ENCODE measurements around the gene LHX6.
A peak's percentile ranks its signal among the peaks of the same experiment; 100 is the strongest.

The LHX6 gene

DNA sequence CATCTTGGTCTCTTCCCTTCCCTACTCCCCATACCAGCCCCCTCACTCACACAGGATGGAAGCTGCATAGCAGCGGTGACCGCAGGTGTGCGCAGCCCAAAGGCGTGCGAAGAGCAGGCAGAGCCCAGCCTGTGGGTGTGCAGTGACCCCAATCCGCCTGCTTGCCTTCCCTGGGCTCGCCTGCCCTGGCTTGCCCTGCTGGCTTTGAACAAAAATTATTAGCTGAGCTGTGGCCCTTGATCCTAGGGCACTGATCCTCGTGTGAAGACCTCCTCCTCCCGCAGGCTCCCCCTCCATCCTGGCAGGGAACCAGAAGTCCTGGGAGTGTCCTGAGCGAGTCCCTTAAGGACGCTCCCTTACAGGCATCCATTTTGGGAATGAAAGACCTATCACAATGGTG lies 37.2 kb downstream of the LHX6 start:
- no peak for DNase-seq (ENCODE audit: low spot score)

DNA sequence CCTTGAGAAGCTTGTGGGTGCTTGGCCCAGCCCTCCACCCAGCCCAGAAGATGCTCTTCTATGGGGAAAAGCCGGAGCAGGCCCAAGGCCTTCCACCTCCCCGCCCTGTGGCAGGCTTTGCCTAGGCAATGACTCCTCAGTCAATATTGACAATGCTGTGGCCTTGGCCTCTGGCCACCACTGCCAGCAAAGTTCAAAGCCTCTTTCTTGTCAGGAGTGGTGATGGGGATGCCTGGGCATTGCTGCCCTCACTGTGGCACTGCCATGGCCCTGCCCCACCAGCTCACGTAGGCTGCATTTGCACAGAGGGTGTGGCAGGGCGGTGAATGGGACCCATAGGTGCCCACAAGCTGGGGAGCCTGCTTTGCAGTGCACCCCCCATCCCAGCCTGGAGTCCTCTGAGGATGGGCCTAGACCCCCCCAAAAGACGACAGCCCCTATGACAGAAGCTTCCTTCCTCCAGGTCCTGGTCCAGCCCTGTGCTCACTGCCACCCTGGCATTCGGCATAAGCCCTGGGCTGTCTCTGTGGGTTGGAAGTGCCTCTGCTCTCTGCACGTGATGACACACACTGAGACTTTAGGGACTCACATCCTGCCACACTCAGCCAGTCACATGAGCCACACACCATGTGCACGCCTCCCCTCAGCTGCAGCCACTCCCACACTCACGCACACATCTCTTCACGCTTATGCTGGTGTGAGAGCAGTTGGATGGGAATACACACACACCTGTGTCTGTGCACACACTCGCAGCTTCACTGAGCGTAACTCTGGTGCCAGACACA lies 38.0 kb downstream of the LHX6 start:
- peak; percentile 73 for DNase-seq (ENCODE audit: low spot score)

DNA sequence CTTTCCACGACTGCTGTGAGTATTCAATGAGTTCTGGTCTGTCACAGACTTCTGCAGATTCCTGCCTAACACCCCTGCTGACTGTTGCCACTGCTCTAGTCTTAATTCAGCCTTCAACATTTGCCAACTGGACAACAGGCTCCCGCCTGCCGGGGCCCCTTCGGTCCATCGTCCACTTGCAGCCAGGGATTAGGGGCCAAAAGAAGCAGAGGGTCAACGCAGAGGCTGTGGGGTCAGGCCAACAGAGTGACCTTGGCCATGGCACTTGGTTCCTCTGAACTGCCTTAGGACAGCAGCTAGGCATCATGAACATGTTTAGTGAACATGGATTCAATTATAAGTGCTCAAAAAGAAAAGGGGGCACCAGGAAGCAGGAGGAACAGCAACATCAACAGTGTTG lies 40.4 kb downstream of the LHX6 start:
- DNase-seq (ENCODE audit: low spot score), result no peak

DNA sequence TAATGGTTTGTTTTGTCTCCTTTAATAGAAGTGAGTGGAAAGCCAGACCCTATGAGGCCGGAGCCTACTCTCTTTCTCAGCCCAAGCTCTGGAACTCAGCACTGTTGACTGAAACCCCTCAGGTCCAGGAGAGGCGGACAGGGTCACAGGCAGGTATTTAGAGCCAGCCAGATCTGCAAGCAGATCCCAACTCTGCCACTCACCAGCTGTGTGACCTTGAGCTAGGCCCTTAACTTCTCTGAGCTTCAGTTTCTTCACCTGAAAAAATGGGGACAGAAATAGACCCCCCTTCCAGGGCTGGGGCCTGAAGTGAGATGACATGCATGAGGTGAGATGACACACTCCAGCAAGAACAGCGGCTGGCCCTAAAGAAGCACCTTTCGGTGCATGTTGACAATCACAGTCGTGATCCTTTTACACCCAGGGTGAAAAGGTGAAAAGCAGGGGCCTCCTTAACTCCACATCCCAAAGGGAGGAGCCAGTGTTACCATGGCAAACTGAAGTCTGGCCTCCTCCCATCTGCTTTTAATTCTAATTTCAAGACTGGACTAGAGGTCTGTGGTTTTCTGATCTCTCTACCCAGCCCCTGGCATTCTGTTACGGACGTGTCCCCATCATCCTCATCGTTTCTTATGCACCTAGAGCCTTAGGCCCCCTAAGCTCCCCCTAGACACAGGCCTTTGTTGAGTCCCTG lies 41.8 kb downstream of the LHX6 start:
- no peak for DNase-seq (ENCODE audit: low spot score)

DNA sequence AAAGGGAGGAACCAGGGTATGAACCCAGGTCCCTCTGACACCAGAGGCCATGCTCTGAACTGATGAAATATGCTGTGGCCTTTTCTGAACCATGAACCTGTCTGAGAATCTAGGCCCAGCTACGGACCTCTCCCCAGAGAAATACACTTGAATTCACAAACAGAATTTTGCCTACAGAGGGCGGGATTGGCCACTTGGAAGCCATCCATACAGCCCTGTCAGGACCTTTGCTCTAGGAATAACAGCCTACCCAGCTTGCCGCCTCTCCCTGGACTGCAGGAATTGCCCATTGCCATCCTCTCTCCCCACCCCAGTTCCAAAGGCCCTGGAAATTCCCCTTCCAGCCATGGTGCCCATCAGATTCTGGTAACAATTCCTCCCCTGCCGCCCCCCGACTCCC lies 42.5 kb downstream of the LHX6 start:
- DNase-seq (ENCODE audit: low spot score), result no peak

DNA sequence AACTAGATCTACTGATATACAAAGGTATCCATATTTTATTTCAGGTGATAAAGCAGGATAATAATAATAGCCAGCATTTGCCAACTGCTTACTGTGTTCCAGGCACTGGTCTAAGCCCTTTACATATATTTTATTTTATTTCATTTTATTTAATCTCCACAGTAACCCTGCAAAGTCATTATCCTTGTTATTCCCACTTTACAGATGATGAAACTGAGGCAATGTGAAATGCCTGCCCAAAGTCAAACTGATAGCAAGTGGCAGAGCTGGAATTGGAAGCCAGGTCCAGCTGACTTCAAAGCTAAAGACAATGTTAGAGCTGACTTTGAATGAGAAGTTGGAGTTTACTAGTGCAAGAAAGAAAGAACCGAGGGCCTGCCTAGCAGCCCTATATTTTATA lies 44.2 kb downstream of the LHX6 start:
- DNase-seq (ENCODE audit: low spot score), result no peak

DNA sequence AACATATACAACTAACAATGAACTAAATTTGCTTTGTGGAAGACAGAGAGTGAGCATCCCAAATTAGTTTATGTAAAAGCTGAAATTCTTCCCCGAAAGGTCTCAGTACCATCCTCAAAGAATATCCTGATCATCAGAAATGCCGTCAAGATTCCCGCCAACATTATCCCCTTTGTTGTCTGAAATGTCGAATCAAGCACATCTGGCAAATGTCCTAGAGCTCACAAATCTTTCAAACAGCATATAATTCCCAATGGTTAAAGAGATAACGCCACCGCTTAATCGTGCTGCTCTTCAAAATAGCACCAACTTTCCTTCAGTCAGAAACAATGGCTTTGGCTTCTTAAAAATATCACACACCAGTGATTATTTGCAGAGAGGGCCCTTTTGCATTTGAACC lies 45.3 kb downstream of the LHX6 start:
- no peak for DNase-seq (ENCODE audit: low spot score)

DNA sequence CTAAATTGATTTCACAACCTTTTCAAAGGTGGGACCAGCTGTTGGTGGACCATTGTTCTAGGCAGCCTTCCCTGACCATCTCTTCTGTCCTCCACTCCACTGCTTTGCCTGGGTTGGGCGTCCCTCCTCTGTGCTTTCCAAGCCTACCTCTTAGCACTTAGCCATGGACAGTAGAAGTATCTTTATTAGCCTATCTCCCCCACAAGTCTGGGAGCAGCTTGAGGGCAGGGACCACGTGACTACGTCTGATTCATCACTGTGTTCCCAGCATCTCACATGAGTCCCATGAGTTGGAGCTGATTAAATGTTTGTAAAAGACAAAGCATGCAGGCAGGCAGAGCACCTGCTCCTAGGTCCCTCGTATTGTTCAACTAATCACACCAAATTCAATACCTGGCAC lies 48.1 kb downstream of the LHX6 start:
- DNase-seq (ENCODE audit: low spot score), result no peak

DNA sequence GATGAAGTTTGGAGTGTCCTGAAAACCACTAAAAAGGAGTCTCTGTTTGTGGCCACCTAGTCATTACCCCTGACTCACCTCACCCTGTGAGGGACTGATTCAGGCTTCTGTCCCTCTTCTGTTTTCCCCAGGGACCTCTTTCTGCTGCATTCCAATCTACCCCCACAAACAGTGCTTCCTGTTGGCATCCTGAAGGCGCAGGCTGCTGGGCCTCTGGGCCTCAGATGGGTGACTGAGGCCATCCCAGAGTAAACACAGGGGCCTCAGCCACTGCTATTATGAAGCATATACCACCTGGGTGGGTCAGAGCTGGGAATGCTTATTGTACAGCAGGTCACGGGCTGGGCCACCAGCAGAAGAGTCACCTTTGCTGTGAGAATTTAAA lies 49.1 kb downstream of the LHX6 start:
- DNase-seq (ENCODE audit: low spot score), result peak; percentile 69

DNA sequence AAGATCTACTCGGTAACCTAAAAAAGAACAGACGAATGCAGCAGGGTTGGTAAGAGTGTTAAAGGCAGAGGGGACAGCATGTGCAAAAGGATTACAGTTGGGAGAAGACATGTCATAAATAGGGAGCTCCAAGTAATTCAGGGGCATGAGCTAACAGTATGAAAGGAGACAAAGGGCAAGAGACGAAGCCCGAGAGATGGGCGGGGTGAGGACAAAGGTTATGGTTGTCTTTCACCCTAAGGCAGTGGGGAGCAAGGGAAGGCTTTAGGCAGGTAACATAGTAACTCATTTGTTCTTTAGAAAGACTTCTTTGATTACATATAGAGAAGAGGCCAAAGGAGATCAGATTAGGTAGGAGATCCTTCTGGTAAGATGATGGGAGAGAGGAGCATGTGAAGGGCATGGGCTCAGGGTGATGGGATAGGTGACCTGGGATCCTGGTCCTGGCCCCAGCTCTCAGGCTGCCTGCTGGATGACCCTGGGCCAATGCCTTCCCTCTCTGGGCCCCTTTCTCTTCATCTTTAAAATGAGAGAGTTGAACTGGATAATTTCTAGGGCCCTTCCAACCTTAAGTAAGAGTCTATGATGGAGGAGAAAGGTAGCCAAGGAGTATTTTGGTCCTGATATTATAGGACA lies 49.6 kb downstream of the LHX6 start:
- no peak for DNase-seq (ENCODE audit: low spot score)

DNA sequence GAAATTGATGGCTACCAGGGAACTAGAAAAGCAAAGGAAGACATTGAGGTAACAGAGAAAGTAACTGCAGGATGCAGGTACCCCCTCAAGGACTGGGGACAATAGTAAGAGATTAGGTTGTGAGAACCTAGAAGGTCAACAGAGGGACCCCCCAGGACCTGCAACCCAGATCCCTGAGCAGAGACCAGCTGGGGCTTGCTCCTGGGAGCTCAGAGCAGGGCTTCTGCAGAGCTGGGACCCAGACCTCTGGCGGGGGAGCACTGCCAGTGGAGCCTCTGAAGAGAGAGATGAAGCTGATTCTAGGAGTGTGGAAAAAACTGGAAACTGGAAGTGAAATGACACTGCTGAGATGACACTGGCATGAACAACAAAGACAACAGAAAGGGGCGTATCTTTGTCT lies 51.8 kb downstream of the LHX6 start:
- DNase-seq (ENCODE audit: low spot score), result no peak

DNA sequence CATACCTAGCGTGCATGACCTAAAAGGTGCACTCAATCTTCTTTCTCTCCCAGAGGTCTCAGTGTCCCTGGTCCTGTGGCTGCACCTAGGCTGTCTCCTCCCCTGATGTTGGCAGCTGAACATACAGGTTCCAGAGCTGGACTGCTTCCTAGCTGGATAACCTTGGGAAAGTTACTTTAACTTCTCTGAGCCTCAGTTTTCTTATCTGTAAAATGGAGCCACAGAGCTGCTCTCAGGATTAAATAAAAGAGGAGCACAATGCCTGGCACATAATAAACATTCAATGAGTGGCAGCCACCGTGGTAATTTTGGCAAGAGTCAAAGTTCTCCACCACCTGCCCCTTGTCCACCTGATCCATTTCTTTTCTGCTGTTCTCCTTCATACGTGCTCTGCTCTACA lies 55.1 kb downstream of the LHX6 start:
- DNase-seq (ENCODE audit: low spot score), result no peak

DNA sequence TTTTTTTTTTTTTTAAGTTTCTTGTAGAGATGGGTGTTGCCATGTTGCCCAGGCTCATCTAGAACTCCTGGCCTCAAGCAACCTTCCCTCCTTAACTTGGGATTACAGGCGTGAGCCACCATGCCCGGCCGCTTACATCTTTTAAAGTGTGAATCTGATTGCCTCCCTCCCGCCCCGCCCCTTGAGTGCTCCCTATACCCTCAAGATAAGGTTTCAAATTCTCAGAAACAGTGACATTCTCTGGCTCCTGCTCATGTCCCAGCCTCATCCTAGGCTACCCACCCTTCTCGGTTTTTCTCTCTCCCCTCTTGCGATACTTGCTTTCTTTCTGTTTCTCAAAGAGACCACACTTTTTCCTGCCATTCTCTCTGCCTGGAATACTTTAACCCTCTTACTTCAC lies 56.6 kb downstream of the LHX6 start:
- DNase-seq (ENCODE audit: low spot score), result no peak

DNA sequence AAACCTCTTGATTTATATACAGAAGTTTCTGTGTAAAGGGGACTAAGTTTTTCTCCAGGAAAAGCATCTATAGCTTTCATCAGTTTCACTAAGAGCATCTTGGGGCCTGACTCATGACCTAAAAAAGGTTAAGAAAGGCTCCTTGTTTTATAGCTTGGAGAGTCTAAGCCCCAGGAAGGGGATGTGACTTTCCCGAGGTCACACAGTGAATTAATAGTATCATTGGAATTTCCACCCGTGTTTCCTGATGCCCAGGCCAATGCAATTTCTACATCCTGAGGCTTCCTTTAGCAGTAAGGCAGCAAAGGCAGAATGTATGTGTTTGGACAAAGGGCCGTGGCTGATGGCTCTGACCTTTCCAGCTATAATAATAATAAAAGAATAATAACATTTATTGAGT lies 60.4 kb downstream of the LHX6 start:
- peak; percentile 94 for DNase-seq (ENCODE audit: low spot score)

DNA sequence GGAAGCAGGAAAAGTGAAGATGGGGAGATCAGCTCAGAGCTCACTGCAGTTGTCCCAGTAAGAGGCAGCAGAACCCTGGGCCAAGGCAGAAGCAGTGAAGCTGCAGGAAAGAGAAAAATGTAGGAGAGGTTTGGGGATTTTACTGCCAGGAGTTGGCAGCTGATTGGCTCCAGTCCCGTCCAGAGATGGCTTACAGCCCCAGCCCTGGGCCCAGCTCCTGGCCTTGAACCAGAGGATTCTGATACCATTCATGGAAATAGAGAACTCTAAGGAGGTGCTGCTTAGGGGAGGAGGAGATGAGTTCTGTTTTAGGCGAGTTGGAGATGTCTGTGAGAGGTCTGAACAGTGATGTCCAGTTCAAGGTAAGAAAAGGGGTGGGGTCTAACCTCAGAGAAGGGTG lies 64.5 kb downstream of the LHX6 start:
- DNase-seq (ENCODE audit: low spot score), result no peak

DNA sequence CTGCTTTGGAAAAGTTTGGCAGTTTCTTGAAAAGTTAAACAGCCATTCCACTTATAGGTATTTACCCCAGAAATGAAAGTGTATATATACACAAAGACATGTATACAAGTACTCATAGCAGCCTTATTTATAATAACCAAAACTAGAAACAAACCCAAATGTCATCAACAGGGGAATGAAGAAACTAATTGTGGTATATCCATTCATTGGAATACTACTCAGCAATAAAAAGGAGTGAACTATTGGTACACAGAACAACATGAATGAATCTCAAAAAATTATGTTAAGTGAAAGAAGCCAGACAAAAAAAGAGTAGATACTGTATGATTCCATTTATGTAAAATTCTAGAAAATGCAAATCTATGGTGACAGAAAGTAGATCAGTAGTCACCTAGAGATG lies 66.3 kb downstream of the LHX6 start:
- no peak for DNase-seq (ENCODE audit: low spot score)

DNA sequence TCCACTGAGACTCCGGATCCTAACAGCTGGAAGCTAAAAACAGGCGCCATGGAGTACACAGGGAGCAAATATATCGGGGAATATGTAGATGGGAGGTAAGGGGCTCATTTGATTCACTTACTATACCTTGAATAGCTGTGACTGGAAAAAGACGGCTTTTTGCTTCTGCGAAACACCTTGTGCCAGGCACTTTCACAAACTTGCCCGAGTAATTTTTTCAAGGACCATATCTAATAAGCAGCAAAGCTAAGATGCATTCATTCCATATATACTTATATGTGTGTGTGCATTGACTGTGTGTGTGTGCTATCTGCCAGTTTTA lies 68.9 kb downstream of the LHX6 start:
- no peak for DNase-seq (ENCODE audit: low spot score)

DNA sequence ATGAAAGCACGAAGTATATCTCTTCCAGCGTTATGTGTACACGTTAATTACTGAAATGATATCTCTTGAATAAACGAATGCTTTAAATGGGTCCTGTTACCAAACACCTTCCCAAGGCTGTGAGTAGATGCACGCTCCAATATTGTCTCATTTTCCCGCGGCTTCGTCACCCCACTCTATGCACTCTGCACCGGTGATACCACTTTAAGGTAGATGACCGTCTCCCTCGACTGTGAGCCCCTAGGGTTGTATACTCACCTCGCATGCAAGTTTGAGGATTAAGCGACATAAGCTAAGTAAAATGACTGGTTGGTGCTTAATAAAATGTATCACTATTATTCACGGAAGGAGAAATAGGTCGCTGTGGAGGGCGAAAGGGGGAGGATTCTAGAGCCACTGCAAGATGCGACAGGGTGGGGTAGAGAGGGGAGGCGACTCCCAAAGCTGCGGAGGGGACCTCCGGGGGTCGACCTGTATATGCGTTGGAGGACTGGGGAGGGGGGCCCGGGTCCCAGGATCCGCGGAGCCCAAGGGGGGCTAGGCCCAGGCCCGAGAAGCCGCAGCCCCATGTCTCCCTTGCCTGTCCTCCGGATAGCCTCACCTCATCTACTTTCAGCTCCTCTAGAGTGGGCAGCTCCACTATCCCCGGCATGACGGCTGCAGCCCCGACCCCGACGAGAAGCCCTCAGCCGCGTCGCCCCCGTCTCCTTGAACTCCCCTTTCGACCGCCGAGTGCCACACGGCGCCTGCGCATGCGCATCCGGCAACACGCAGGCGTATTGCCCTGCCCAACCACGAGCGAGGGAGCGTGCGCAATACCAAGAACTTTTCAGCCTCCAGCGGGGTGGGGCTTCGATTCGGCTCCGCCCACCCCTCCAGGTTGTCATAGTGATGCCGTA lies 69.5 kb downstream of the LHX6 start, which contains the start of the genes MORN5 and NDUFA8:
MORN5 (plus strand) TSS at position 883 of the 899 bp plus-strand sequence. CDS start 65 bp downstream, outside the sequence.
NDUFA8 (minus strand) TSS at position 754 of the 899 bp plus-strand sequence; CDS start at position 652, 102 bp downstream.
- peak; percentile 98 for DNase-seq (ENCODE audit: low spot score)

DNA sequence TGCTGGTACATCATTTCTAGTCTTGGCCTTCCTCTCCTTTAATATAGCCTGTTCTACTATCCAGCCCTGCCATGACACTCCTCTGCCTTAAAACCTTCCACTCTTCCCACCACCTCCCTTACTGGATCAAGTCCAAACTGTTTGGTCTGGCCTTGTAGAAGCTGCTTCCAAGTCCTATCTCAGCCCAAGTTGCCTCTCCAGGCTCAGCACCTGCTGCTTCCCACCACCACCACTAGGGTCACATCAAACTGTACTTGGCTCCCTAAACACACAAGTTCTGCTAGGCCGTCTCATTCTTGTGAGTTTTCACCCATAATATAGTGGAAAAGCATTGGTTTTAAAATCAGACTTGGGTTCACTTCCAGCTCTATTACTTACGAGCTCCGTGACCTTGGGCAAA lies 70.6 kb downstream of the LHX6 start:
- peak; percentile 47 for DNase-seq (ENCODE audit: low spot score)

DNA sequence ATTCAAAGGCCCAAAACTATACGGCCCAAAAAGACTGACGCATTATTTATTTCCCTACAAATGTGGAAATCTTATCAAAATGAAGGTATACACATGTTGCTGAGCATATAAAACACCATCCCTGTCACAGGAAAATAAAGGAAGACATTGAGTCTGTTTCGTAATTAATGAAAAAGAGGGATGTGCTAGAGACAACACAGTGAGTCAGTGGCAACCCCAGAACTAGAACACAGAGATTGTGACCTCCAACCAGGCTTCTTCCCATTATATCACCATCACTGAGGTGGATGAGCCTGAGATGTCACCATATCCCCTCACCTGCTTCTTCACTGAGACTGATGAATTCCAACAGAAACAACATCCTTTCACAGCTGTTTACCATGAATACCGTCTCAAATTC lies 73.0 kb downstream of the LHX6 start:
- no peak for DNase-seq (ENCODE audit: low spot score)
